VCaP (cell line): Measurements from ENCODE around the gene CMTM4.
"Not testable (repeated sequence)": the region's sequence is repeated elsewhere in the genome, so short reads cannot be mapped to it uniquely, and the experiment has no call there.

Source experiments
- H3K27ac ChIP-seq: fragments of 450-650 bp; 2 replicates; pipeline ENCODE4 v1.5.1; 2017
- CTCF ChIP-seq: fragments of 450-650 bp; conservative IDR thresholded peaks from 2 replicates; pipeline ENCODE4 v1.5.1; 2017; ENCODE audit warnings: mild to moderate bottlenecking, moderate library complexity

The CMTM4 gene

GRCh38 chr16:66637806-66638205, 58.7 kb downstream of the CMTM4 start:
- TF ChIP-seq CTCF, result no peak
- H3K27ac ChIP-seq, result no peak overlapping the region

- H3K27ac ChIP-seq, result no peak overlapping the region
- no peak for TF ChIP-seq CTCF
Measured at GRCh38 chr16:66636199-66636598, 60.3 kb downstream of the CMTM4 start.

GRCh38 chr16:66635406-66635805, 61.1 kb downstream of the CMTM4 start:
- TF ChIP-seq CTCF, result no peak
- no peak overlapping the region for H3K27ac ChIP-seq

GRCh38 chr16:66634527-66635196, 61.9 kb downstream of the CMTM4 start:
- H3K27ac ChIP-seq, result no peak overlapping the region
- no peak for TF ChIP-seq CTCF

GRCh38 chr16:66631558-66631957, 65.0 kb downstream of the CMTM4 start:
- H3K27ac ChIP-seq, result not testable (repeated sequence)

GRCh38 chr16:66630561-66631260, 65.8 kb downstream of the CMTM4 start:
- not testable (repeated sequence) for H3K27ac ChIP-seq

- H3K27ac ChIP-seq, result no peak overlapping the region
- no peak for TF ChIP-seq CTCF
Measured at GRCh38 chr16:66629856-66630255, 66.7 kb downstream of the CMTM4 start.

- not testable (repeated sequence) for H3K27ac ChIP-seq
Measured at GRCh38 chr16:66627611-66628378, 68.7 kb downstream of the CMTM4 start.

- no peak for TF ChIP-seq CTCF
- no peak overlapping the region for H3K27ac ChIP-seq
Measured at GRCh38 chr16:66623755-66624154, 72.8 kb downstream of the CMTM4 start.
